Astrocyte of the cerebellum (primary cell): ENCODE data around the gene SYT17.

Experiments used
- DNase-seq: peaks from one replicate; pipeline ENCODE4 v3.0.0-alpha.2; 2011; ENCODE audit warnings: low read depth
- H3K4me3 ChIP-seq: 2 replicates; pipeline ENCODE4 v1.5.1; 2011; ENCODE audit warnings: mild to moderate bottlenecking, low read depth, low read length, moderate library complexity
- CTCF ChIP-seq: IDR thresholded peaks from 2 replicates; pipeline ENCODE4 v1.5.1; 2012; ENCODE audit warnings: low read length, low read depth, moderate library complexity, mild to moderate bottlenecking; ENCODE audit errors: missing control alignments
- in situ Hi-C: cut with HindIII; loops from 2 replicates; pipeline ENCODE4 v1.10.0; 2017; ENCODE audit warnings: low sequenced_read_pairs

The SYT17 gene

GRCh38 chr16:19239511-19240155, 71.6 kb downstream of the SYT17 start:
- no peak for TF ChIP-seq CTCF
- no peak for DNase-seq
- in situ Hi-C loops: no loop called here
- no peak overlapping the region for H3K4me3 ChIP-seq

GRCh38 chr16:19240494-19240893, 72.5 kb downstream of the SYT17 start:
- DNase-seq: no peak
- TF ChIP-seq CTCF: no peak
- in situ Hi-C loops: no loop called here
- no peak overlapping the region for H3K4me3 ChIP-seq

- in situ Hi-C loops: no loop called here
- H3K4me3 ChIP-seq: no peak overlapping the region
- no peak for DNase-seq
- no peak for TF ChIP-seq CTCF
Measured at GRCh38 chr16:19241512-19241911, 73.5 kb downstream of the SYT17 start.

GRCh38 chr16:19242186-19242585, 74.1 kb downstream of the SYT17 start:
- no peak overlapping the region for H3K4me3 ChIP-seq
- TF ChIP-seq CTCF: no peak
- in situ Hi-C loops: no loop called here
- DNase-seq: no peak

GRCh38 chr16:19242987-19243575, 75.0 kb downstream of the SYT17 start:
- no peak for DNase-seq
- in situ Hi-C loops: no loop called here
- TF ChIP-seq CTCF: no peak
- H3K4me3 ChIP-seq: no peak overlapping the region

GRCh38 chr16:19245326-19245925, 77.4 kb downstream of the SYT17 start:
- TF ChIP-seq CTCF: no peak
- in situ Hi-C loops: no loop called here
- H3K4me3 ChIP-seq: no peak overlapping the region
- DNase-seq: no peak
